Vagina (tissue), 2 donors: Measurements from ENCODE around the gene TLE2.

Source experiments
- CTCF ChIP-seq, 3 experiments: fragments of 450-650 bp in 2 of 3; fragments of 200-600 bp in 1 of 3; sonication (generic) in 1 of 3; IDR thresholded peaks; one replicate each; pipeline ENCODE4 v1.5.1; 2017 to 2019; ENCODE audit warnings: antibody characterized with exemption in 3 of 3, mild to moderate bottlenecking in 2 of 3, moderate library complexity in 2 of 3
- POLR2AphosphoS5 ChIP-seq, 2 donors: sonication (generic); formaldehyde crosslinking; IDR thresholded peaks; one replicate each; pipeline ENCODE4 v1.9.0; 2017; ENCODE audit warnings: antibody characterized with exemption in 2 of 2, mild to moderate bottlenecking in 2 of 2, low read depth in 1 of 2; ENCODE audit not compliant: insufficient read depth in 1 of 2

- peak; percentile 92 to 99 for TF ChIP-seq POLR2AphosphoS5 (IDR thresholded peaks at IDR 0.05; ENCODE audit: insufficient read depth in 1 of 2, low read depth in 1 of 2)
- no peak for TF ChIP-seq CTCF (IDR thresholded peaks at IDR 0.05)
Measured at GRCh38 chr19:2950286-2951124, 78.6 kb downstream of the TLE2 start.
